Fibroblast of villous mesenchyme (primary cell): Measurements from ENCODE around the gene DUOX1. TPM values are rescaled to one million over a fixed set of nuclear protein-coding genes. Genes with fewer than 3 reads are reported as not detected.

Experiments used
- DNase-seq: peaks from one replicate; pipeline ENCODE4 v3.0.0-alpha.2; 2010; ENCODE audit warnings: low read depth
- H3K4me3 ChIP-seq: 2 replicates; pipeline ENCODE4 v1.5.1; 2011; ENCODE audit warnings: low read depth, mild to moderate bottlenecking, low read length
- CTCF ChIP-seq: IDR thresholded peaks from 2 replicates; pipeline ENCODE4 v1.5.1; 2012; ENCODE audit warnings: low read depth, mild to moderate bottlenecking, low read length; ENCODE audit not compliant: insufficient read depth
- total RNA-seq: library from RNA; depleted of rRNA; stranded (reverse); fragments of >200 nt; gene quantifications from 2 replicates; pipeline ENCODE4 v1.2.3, GENCODE V29; 2012

Gene DUOX1
- total RNA-seq, 1 donor, result not detected

DNA sequence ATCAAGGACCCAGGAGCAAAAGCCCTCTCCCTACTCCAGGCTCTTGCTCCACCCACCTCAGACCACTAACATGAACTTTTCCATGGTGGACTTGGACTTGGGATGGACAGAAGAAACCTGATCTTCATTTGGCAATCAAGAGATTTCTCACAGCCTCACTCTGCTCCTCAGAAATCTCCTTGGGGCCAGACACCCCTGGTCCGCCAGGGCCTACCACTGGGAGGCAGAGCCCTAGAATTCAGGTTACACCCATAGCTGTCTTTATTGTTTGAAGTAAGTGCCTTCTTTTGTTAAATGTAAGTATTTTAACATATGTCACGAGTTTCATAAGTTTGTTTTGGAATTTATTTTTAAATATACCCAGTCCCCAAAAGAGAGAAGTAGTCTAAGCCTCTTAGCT is 44.8 kb downstream of the DUOX1 start:
- DNase-seq, result no peak
- H3K4me3 ChIP-seq, result no peak overlapping the region
- TF ChIP-seq CTCF, result no peak

DNA sequence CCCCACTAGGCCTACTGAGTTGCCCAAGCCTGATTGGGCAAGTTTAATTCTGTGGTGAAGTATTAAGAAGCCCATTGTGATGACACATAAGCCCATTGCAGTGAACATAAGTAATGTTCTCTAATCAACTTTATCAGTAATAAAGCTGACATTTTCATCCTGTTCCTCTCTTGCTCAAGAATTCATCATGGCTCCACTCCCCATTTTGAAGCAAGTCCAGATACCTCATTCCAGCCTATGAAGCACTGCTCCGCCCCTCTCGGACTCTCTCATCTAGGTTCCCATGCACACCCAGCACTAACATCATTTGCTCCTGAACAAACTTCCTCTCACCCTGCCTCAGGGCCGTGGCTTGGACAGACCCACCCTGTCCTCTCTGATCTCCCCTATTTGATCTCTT is 47.5 kb downstream of the DUOX1 start:
- DNase-seq, result no peak
- TF ChIP-seq CTCF, result no peak
- H3K4me3 ChIP-seq, result no peak overlapping the region

- DNase-seq, result peak; percentile 11
- peak; percentile 47 for TF ChIP-seq CTCF
- no peak overlapping the region for H3K4me3 ChIP-seq
Measured at GRCh38 chr15:45179221-45179985, 49.6 kb downstream of the DUOX1 start.

GRCh38 chr15:45180201-45180600 is 50.4 kb downstream of the DUOX1 start:
- no peak for TF ChIP-seq CTCF
- no peak for DNase-seq
- no peak overlapping the region for H3K4me3 ChIP-seq

DNA sequence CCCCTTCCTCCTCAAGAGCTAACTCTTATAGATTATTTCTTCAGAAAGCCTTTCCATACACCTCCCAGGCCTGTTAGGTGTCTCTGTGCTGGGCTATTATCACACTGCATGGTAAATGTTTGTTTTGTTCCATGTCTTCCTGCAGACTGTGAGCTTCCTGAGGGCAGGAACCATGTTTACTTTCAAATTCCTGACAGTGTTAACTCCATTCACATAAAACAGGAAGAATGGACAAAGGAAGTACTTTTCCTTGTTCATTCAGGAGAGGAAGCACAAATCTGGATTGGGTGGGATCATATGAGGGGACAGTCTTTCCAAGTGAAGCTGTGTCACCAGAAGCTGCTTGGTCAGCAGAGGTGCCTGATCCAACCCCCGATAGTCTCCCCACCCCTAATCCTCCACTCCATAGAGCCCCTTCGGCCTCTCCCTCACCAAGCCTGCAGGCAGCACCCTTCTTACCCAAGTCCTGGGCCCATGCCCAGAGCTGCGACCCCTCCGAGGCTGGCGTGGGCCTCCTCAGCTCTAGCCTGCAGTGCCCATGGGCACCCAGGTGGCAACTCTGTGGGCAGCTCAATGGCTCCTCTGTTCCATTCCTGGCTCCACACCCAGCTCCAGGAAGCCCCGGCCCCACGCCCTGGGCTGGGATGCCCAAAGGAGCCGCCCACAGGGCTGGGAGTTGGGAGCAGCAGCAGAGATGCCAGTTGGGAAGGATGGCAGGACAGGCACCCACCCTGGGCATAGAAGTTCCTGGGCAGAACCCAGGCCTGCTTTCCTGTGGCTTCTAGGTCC is 51.0 kb downstream of the DUOX1 start:
- no peak for TF ChIP-seq CTCF
- no peak for DNase-seq
- no peak overlapping the region for H3K4me3 ChIP-seq

DNA sequence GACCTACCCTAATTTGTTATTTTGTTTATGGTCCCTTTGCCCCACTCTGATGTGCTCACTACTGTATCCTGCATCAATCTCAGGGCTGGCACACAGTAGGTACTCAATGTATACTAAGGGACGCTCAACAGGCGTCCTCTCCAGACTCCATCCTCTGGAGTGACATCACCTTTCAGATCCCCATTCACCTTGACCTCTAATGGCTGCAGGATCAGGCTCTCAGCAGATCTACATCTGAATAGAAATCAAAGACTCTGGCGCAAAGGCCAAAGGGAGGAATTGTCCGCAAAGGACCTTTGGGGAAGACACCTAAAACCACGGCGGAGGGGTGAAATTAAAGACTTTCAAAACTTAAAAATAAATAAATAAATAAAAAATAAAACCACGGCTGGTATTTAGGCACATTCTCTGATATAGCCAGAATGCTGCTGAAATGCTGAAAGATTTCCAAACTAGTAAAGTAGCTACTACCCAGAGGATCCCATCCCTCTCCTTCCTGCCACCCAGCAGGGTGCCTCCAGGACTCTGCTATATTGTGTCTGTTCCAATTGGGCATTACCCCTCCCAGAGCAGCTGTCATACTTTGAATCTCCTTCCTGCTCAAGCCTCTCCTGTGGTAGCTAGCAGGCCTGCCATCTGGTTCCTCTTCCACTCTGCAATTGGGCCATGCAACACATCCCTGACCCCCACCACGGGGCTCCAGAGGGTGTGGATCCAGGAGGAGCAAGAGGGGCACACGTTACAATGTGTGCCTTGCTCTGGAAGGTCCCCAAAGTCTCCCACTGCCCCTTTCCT is 51.9 kb downstream of the DUOX1 start:
- H3K4me3 ChIP-seq, result no peak overlapping the region
- no peak for DNase-seq
- no peak for TF ChIP-seq CTCF
